T-cell (primary cell): Measurements from ENCODE around the gene LINGO4. TPM values are rescaled to one million over a fixed set of nuclear protein-coding genes. Genes with fewer than 3 reads are reported as not detected.
"Not testable (repeated sequence)": the region's sequence is repeated elsewhere in the genome, so short reads cannot be mapped to it uniquely, and the experiment has no call there.

Experiments
- ATAC-seq, 4 experiments: fragments of 200-7000 bp in 3 of 4; fragments of 150-1000 bp in 1 of 4; cut with Tn5 transposase; replicated peaks in 1 of 4; 1 replicate in 3 of 4; 2 replicates in 1 of 4; pipeline ENCODE4 v1.10.0; 2021; ENCODE audit warnings: moderate library complexity in 3 of 4, mild to moderate bottlenecking in 2 of 4, moderate number of reproducible peaks in 1 of 4
- CTCF ChIA-PET, 2 donors: fragments of 300-600 bp; sonication (Branson Sonifier 250); formaldehyde crosslinking; loops; one replicate each; lab custom pipeline; 2022; ENCODE audit warnings: antibody characterized with exemption in 2 of 2; lab: Charles Lee
- POLR2A ChIA-PET, 2 donors: fragments of 300-600 bp; sonication (Branson Sonifier 250); formaldehyde crosslinking; loops; one replicate each; lab custom pipeline; 2022; ENCODE audit warnings: antibody characterized with exemption in 2 of 2; lab: Charles Lee
- DNase-seq, 35 experiments: peaks; one replicate each; pipeline versions ENCODE4 v3.0.0 to v3.0.0-alpha.2; 2013 to 2023
- H3K27ac ChIP-seq: one replicate; pipeline ENCODE4 v1.5.1; 2013; ENCODE audit warnings: low read length
- H3K27me3 ChIP-seq, 2 experiments: replicated peaks in 1 of 2; 1 replicate in 1 of 2; 2 replicates in 1 of 2; pipeline versions ENCODE4 v1.6.1 to v1.7.0; 2013; ENCODE audit warnings: low read length in 1 of 2, mixed read lengths in 1 of 2; ENCODE audit not compliant: control insufficient read depth in 2 of 2, insufficient read depth in 2 of 2; ENCODE audit errors: extremely low read depth in 1 of 2
- H3K36me3 ChIP-seq, 2 donors: 1 replicate in 1 of 2; 2 replicates in 1 of 2; pipeline versions ENCODE4 v1.6.1 to v1.7.0; 2013; ENCODE audit warnings: low read length in 1 of 2; ENCODE audit not compliant: control insufficient read depth in 2 of 2, insufficient read depth in 1 of 2; ENCODE audit errors: extremely low read depth in 1 of 2
- H3K4me1 ChIP-seq, 2 experiments: 1 replicate in 1 of 2; 2 replicates in 1 of 2; pipeline versions ENCODE4 v1.6.1 to v1.7.0; 2013; ENCODE audit warnings: low read length in 2 of 2, mixed read lengths in 1 of 2; ENCODE audit not compliant: insufficient read depth in 2 of 2, control insufficient read depth in 1 of 2; ENCODE audit errors: extremely low read depth in 1 of 2
- H3K4me3 ChIP-seq, 2 donors: 1 replicate in 1 of 2; 2 replicates in 1 of 2; pipeline versions ENCODE4 v1.5.1 to v1.7.0; 2013; ENCODE audit warnings: mild to moderate bottlenecking in 2 of 2, low read length in 1 of 2, moderate library complexity in 1 of 2; ENCODE audit not compliant: control insufficient read depth in 1 of 2; ENCODE audit errors: extremely low read depth in 1 of 2
- H3K9me3 ChIP-seq: 2 replicates; pipeline ENCODE4 v1.7.0; 2013
- H3K27ac Mint-ChIP-seq, 2 donors: one replicate each; pipeline ENCODE4 v1.8.0; 2020 to 2021; ENCODE audit warnings: mild to moderate bottlenecking in 2 of 2, mixed read lengths in 2 of 2
- H3K27me3 Mint-ChIP-seq, 2 donors: one replicate each; pipeline ENCODE4 v1.8.0; 2021 to 2022; ENCODE audit warnings: mixed read lengths in 2 of 2
- H3K36me3 Mint-ChIP-seq: one replicate; pipeline ENCODE4 v1.8.0; 2021; ENCODE audit warnings: mixed read lengths
- H3K4me1 Mint-ChIP-seq, 3 donors: one replicate each; pipeline ENCODE4 v1.8.0; 2020 to 2022; ENCODE audit warnings: mixed read lengths in 3 of 3, mild to moderate bottlenecking in 1 of 3
- H3K4me3 Mint-ChIP-seq, 3 donors: one replicate each; pipeline ENCODE4 v1.8.0; 2020 to 2022; ENCODE audit warnings: mild to moderate bottlenecking in 3 of 3, mixed read lengths in 3 of 3, moderate library complexity in 3 of 3
- H3K9me3 Mint-ChIP-seq, 3 donors: one replicate each; pipeline ENCODE4 v1.8.0; 2020 to 2022; ENCODE audit warnings: mixed read lengths in 3 of 3
- WGBS: methylation state at CpG from one replicate; pipeline ENCODE4 v1.1.5; 2013; ENCODE audit warnings: missing lambda C conversion rate; ENCODE audit not compliant: insufficient coverage; 5-methylcytosine and 5-hydroxymethylcytosine counted together
- total RNA-seq, 35 experiments: library from RNA in 6 of 35; stranded (reverse) in 6 of 35; fragments of 120-200 nt in 1 of 35; gene quantifications; one replicate each; pipeline versions ENCODE4 v1.2.1 to v1.2.4 and lab custom pipeline; 2013 to 2026

Gene LINGO4
- total RNA-seq, 5 donors from 2014 or later (not counting 1 experiment from before 2014, with no cell fraction given), result 0.25 to 0.40 (median 0.36) TPM; not detected in 2

DNA sequence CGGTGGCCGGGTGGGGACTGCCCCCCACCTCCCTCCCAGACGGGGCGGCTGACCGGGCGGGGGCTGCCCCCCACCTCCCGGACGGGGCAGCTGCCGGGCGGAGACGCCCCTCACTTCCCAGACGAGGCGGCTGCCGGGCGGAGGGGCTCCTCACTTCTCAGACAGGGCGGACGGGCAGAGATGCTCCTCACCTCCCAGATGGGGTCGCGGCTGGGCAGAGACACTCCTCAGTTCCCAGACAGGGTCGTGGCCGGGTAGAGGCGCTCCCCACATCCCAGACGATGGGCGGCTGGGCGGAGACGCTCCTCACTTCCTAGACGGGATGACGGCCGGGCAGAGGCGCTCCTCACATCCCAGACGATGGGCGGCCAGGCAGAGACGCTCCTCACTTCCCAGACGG is 35.9 kb downstream of the LINGO4 start:
- CTCF ChIA-PET, H3K9me3 ChIP-seq, H3K36me3 Mint-ChIP-seq, H3K4me1 ChIP-seq, H3K27me3 ChIP-seq, H3K9me3 Mint-ChIP-seq, H3K27me3 Mint-ChIP-seq, H3K4me3 Mint-ChIP-seq, DNase-seq, H3K4me3 ChIP-seq, H3K27ac ChIP-seq, POLR2A ChIA-PET, H3K4me1 Mint-ChIP-seq, H3K27ac Mint-ChIP-seq, ATAC-seq: not testable (repeated sequence)
- 97% methylated on average over 7 of the region's 34 CpGs for WGBS
- peaks cover 0 to 10% of the 10 kb centered on the region in 2 donors for H3K36me3 ChIP-seq

DNA sequence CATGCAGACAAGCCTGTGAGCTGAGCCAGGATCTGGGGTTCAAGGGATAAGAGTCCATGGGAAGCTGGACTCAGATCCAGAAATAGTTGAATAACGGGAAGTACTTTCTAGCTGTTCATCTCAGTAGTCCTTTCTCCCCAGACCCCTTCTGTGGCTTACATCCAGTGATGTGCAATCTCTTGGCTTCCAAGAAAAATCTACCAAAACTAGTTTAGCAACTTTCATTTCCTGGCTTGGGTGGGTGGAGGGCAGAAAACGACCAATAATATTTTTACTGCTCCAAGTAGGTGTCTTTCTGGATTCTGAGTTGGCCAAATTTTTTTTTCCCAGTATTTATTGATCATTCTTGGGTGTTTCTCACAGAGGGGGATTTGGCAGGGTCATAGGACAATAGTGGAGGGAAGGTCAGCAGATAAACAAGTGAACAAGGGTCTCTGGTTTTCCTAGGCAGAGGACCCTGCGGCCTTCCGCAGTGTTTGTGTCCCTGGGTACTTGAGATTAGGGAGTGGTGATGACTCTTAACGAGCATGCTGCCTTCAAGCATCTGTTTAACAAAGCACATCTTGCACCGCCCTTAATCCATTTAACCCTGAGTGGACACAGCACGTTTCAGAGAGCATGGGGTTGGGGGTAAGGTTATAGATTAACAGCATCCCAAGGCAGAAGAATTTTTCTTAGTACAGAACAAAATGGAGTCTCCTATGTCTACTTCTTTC is 36.7 kb downstream of the LINGO4 start:
- DNase-seq, H3K27ac ChIP-seq, H3K36me3 Mint-ChIP-seq, H3K4me3 ChIP-seq, H3K27ac Mint-ChIP-seq, ATAC-seq, H3K27me3 ChIP-seq, H3K27me3 Mint-ChIP-seq, POLR2A ChIA-PET, H3K9me3 ChIP-seq, H3K9me3 Mint-ChIP-seq, H3K4me3 Mint-ChIP-seq, H3K4me1 ChIP-seq, H3K36me3 ChIP-seq: not testable (repeated sequence)
- 67% methylated on average over 1 of the region's 7 CpGs for WGBS
- CTCF ChIA-PET, result interaction anchor here (0.5 to 0.6 kb wide), 2 partner anchors 284 to 519 kb away, joined by 3 to 4 read pairs; no protein-coding TSS in a partner anchor
- peaks cover 11 to 14% (median 11%) of the 10 kb centered on the region in 3 donors for H3K4me1 Mint-ChIP-seq

DNA sequence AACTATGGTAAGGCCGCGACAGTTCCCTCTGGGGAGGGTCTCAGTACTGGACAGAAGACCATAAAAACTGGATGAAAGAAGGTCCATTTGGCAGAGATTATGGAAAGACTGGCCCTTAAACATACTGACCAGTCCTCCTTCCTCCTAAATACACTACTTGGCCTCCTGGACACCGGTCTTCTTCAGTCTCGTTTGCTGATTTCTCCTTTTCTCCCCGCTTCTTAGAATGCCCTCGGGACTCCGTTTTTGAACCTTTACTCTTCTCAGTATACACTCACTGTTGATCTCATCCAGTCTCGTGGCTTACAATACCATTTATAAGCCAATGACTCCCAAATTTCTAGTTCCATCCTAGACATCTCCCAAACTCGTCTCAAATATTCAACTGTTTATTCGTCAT is 41.2 kb downstream of the LINGO4 start:
- peaks cover 26% of the 10 kb centered on the region for H3K36me3 Mint-ChIP-seq

DNA sequence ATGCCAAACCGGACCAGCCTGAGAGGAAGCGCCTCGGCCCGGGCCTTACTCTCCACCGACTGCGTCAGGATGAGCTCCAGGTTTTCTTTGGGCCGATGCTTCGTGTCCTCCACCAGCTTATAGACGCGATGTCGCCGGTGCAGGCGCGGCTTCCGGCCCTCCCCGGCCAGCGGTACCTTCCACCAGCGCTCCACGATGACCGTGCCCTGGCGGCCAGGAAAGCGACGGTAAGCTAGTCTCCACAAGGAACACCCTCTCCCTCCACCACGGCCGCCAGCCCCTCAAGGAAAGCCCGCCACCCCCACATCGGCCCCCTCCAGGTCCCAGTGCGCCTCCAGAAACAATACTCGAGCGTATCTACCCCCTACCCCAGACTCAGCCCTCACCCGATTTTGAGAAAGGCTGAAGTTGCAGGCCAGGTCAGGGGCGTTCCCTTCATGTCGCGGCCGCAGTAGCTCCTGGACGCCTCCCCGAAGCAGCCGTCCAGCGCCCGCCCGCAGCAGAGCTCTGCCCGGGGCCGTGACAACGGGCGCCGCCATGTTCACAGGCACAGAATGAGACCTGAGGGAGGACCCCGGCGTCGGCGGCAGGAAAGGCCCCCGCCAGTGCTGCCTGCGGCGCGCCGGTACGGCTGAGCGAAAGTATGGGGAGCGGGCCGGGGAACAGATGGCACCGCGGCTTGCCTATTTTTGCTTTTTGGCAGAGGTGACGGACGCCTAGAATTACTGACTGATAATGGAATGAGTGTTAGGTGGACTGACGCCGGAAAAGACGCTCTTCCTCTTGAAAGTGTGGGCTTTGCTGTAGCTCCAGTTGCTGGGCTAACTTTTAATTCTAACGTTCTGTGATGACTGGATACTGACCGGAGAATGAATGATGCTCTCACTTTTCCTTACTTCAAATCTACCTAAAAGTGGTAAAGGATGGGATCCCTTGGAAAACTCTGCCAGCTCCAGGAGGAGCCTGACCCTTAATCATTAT is 42.0 kb downstream of the LINGO4 start, which contains the start of gene MRPL9:
MRPL9 (minus strand) TSS at position 556 of the 981 bp plus-strand sequence; CDS start at position 539, 17 bp downstream.
- peak within 1 kb of the TSS; percentile 86 for H3K27ac ChIP-seq

More for the DNA sequence above, 41.2 kb downstream of the LINGO4 start:
- H3K4me1 ChIP-seq, result peaks cover 10 to 11% of the 10 kb centered on the region in 2 experiments
- H3K9me3 ChIP-seq, result no peaks in the 10 kb centered on the region
- H3K27ac ChIP-seq, result peak overlapping the region; percentile 86
- CTCF ChIA-PET, result interaction anchor here (0.6 to 2.6 kb wide), 4 partner anchors 26 to 692 kb away, joined by 3 to 9 read pairs (median 6); partner anchors contain the start of gene TDRKH (in 1 of the 2)
- Mint-ChIP-seq H3K4me1 (peaks cover 19 to 24% (median 21%) of the 10 kb centered on the region in 3 donors), H3K4me3 (peak overlapping the region; percentile 89 to 92 (median 90)), H3K9me3 (no peaks in the 10 kb centered on the region), H3K27ac (peak overlapping the region; percentile 90 to 99), H3K27me3 (no peaks in the 10 kb centered on the region)
- POLR2A ChIA-PET, result interaction anchor here (0.6 to 0.8 kb wide), 3 partner anchors 25 to 136 kb away, joined by 3 to 5 read pairs (median 3); no protein-coding TSS in a partner anchor
- WGBS, result 75% methylated on average over 9 of the region's 10 CpGs
- ATAC-seq (peak in 1 of 4 experiments; percentile 2), DNase-seq (no peak)
- peaks cover 4 to 27% of the 10 kb centered on the region in 2 donors for H3K36me3 ChIP-seq
- peak overlapping the region; percentile 71 to 79 for H3K4me3 ChIP-seq
- H3K27me3 ChIP-seq, result no peaks in the 10 kb centered on the region

DNA sequence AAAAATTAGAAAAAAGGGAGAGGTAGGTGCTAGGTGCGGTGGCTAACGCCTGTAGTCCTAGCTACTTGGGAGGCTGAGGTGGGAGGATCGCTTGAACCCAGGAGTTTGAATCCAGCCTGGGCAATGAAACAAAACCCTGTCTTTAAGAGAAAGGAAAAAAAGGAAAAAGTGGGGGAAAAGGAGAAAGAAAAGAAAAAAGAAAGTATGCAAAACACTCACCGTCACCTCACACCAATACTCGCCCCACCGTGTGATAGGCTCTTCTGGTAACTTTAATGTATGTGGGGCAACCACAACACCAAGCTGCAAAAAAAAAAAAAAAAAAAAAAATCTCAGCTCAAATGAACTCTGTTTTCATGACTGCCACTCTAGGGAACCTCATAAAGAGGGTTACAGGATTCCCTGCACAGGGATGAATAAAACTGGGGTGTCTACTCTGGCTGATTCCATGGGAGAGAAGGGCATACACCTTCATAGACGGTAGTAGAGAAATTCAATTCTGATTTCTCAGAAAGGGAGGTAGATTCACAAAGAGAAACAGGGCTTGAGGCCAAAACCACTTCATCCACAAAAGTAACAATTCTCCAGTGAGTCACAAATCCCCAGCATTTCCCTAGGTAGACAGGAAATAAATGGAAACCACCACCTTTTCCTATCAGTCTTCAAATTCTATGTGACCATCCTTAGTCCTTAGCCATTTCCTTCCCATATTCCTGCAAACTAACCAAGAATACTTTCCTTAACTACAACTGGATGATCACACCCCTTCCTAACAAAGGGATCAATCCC is 44.4 kb downstream of the LINGO4 start:
- Mint-ChIP-seq H3K4me3 (peak overlapping the region in 2 of 3 donors; percentile 28 to 31), H3K27ac (peak overlapping the region in 1 of 2 donors; percentile 39), H3K36me3 (peaks cover 36% of the 10 kb centered on the region), H3K4me1 (peaks cover 19 to 28% (median 21%) of the 10 kb centered on the region in 3 donors), H3K9me3 (no peaks in the 10 kb centered on the region), H3K27me3 (no peaks in the 10 kb centered on the region)
- H3K36me3 ChIP-seq, result peaks cover 4 to 38% of the 10 kb centered on the region in 2 donors
- no peaks in the 10 kb centered on the region for H3K27me3 ChIP-seq
- ChIA-PET CTCF (no interaction called here), POLR2A (interaction anchor here (0.6 kb wide), 3 partner anchors 11 to 239 kb away, joined by 4 to 7 read pairs (median 5); no protein-coding TSS in a partner anchor)
- H3K9me3 ChIP-seq, result no peaks in the 10 kb centered on the region
- H3K4me1 ChIP-seq, result peaks cover 10 to 11% of the 10 kb centered on the region in 2 experiments
- WGBS, result 100% methylated on average over 3 of the region's 7 CpGs
- ATAC-seq (no peak), DNase-seq (no peak)
- no peak overlapping the region for H3K4me3 ChIP-seq
- H3K27ac ChIP-seq, result no peak overlapping the region

More for the DNA sequence above, 42.0 kb downstream of the LINGO4 start, which contains the start of gene MRPL9:
- ChIA-PET CTCF (interaction anchor here (0.6 to 2.6 kb wide), 4 partner anchors 27 to 691 kb away, joined by 3 to 9 read pairs (median 6); partner anchors contain the start of gene TDRKH (in 1 of the 2)), POLR2A (interaction anchor here (0.6 to 0.8 kb wide), 6 partner anchors 26 to 224 kb away, joined by 3 to 5 read pairs (median 4); partner anchors contain the start of gene THEM5 (in 1 of the 2))
- peaks cover 19 to 24% (median 21%) of the 10 kb centered on the region in 3 donors for H3K4me1 Mint-ChIP-seq
- peaks cover 10 to 11% of the 10 kb centered on the region in 2 experiments for H3K4me1 ChIP-seq
- peak within 1 kb of the TSS; percentile 89 to 92 (median 90) for H3K4me3 Mint-ChIP-seq
- no peaks in the 10 kb centered on the region for H3K9me3 ChIP-seq
- peak within 1 kb of the TSS; percentile 71 to 79 for H3K4me3 ChIP-seq
- ATAC-seq (peak; percentile 99 to 100 (median 100)), DNase-seq (peak; percentile 67 to 88 (median 81))
- no peaks in the 10 kb centered on the region for H3K27me3 Mint-ChIP-seq
- peak within 1 kb of the TSS; percentile 90 to 99 for H3K27ac Mint-ChIP-seq
- H3K36me3 Mint-ChIP-seq, result peaks cover 26% of the 10 kb centered on the region
- peaks cover 4 to 31% of the 10 kb centered on the region in 2 donors for H3K36me3 ChIP-seq
- no peaks in the 10 kb centered on the region for H3K9me3 Mint-ChIP-seq
- no peaks in the 10 kb centered on the region for H3K27me3 ChIP-seq
- under 1% methylated on average over 61 of the region's 68 CpGs for WGBS
